ENCODE data around the gene KISS1R.

- no peak for TF ChIP-seq EZH2phosphoT487 (IDR thresholded peaks at IDR 0.05; ENCODE audit: low read length)
- TF ChIP-seq, protein P1, sequence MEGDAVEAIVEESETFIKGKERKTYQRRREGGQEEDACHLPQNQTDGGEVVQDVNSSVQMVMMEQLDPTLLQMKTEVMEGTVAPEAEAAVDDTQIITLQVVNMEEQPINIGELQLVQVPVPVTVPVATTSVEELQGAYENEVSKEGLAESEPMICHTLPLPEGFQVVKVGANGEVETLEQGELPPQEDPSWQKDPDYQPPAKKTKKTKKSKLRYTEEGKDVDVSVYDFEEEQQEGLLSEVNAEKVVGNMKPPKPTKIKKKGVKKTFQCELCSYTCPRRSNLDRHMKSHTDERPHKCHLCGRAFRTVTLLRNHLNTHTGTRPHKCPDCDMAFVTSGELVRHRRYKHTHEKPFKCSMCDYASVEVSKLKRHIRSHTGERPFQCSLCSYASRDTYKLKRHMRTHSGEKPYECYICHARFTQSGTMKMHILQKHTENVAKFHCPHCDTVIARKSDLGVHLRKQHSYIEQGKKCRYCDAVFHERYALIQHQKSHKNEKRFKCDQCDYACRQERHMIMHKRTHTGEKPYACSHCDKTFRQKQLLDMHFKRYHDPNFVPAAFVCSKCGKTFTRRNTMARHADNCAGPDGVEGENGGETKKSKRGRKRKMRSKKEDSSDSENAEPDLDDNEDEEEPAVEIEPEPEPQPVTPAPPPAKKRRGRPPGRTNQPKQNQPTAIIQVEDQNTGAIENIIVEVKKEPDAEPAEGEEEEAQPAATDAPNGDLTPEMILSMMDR (IDR thresholded peaks at IDR 0.05; ENCODE audit: low read length): no peak
Measured at GRCh38 chr19:869245-870177, 47.6 kb upstream of the KISS1R start.
